Osteocyte (in vitro differentiated cells): ENCODE measurements around the gene OLFML1. TPM values are rescaled to one million over a fixed set of nuclear protein-coding genes. Genes with fewer than 3 reads are reported as not detected.

Source experiments
- DNase-seq: peaks from one replicate; pipeline ENCODE4 v3.0.0; 2021; ENCODE audit warnings: mixed read lengths; ENCODE audit not compliant: unreplicated experiment; ENCODE audit errors: extremely low spot score
- H3K27ac Mint-ChIP-seq: one replicate; pipeline ENCODE4 v1.8.0; 2021; ENCODE audit warnings: mild to moderate bottlenecking, mixed read lengths; ENCODE audit not compliant: unreplicated experiment
- H3K27me3 Mint-ChIP-seq: one replicate; pipeline ENCODE4 v1.8.0; 2021; ENCODE audit warnings: mixed read lengths; ENCODE audit not compliant: unreplicated experiment
- H3K36me3 Mint-ChIP-seq: one replicate; pipeline ENCODE4 v1.8.0; 2021; ENCODE audit warnings: mixed read lengths; ENCODE audit not compliant: unreplicated experiment
- H3K4me1 Mint-ChIP-seq: one replicate; pipeline ENCODE4 v1.8.0; 2021; ENCODE audit warnings: mixed read lengths; ENCODE audit not compliant: unreplicated experiment
- H3K4me3 Mint-ChIP-seq: one replicate; pipeline ENCODE4 v1.8.0; 2021; ENCODE audit warnings: mild to moderate bottlenecking, moderate library complexity, mixed read lengths; ENCODE audit not compliant: unreplicated experiment
- H3K9me3 Mint-ChIP-seq: one replicate; pipeline ENCODE4 v1.8.0; 2021; ENCODE audit warnings: mixed read lengths; ENCODE audit not compliant: unreplicated experiment
- total RNA-seq: library from RNA; stranded (reverse); gene quantifications from 2 replicates; pipeline ENCODE4 v1.2.1, GENCODE V29; 2021
- TF ChIP-seq, protein P1 (sequence below): fragments of 200-600 bp; sonication (generic); IDR thresholded peaks from 2 replicates; pipeline ENCODE4 v1.5.0; 2021; ENCODE audit warnings: antibody characterized with exemption, mild to moderate bottlenecking, moderate library complexity

Gene OLFML1
- total RNA-seq, 1 donor from 2014 or later = 59.7 TPM

- H3K36me3 Mint-ChIP-seq = no peaks in the 10 kb centered on the region
These were observed 63.5 kb downstream of the OLFML1 start for GRCh38 chr11:7548659-7549274.

GRCh38 chr11:7549681-7550080 is 64.4 kb downstream of the OLFML1 start:
- TF ChIP-seq, protein P1, sequence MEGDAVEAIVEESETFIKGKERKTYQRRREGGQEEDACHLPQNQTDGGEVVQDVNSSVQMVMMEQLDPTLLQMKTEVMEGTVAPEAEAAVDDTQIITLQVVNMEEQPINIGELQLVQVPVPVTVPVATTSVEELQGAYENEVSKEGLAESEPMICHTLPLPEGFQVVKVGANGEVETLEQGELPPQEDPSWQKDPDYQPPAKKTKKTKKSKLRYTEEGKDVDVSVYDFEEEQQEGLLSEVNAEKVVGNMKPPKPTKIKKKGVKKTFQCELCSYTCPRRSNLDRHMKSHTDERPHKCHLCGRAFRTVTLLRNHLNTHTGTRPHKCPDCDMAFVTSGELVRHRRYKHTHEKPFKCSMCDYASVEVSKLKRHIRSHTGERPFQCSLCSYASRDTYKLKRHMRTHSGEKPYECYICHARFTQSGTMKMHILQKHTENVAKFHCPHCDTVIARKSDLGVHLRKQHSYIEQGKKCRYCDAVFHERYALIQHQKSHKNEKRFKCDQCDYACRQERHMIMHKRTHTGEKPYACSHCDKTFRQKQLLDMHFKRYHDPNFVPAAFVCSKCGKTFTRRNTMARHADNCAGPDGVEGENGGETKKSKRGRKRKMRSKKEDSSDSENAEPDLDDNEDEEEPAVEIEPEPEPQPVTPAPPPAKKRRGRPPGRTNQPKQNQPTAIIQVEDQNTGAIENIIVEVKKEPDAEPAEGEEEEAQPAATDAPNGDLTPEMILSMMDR = no peak
- Mint-ChIP-seq H3K27ac (no peak overlapping the region), H3K36me3 (no peaks in the 10 kb centered on the region), H3K4me3 (no peak overlapping the region), H3K4me1 (peaks cover 9% of the 10 kb centered on the region), H3K27me3 (no peaks in the 10 kb centered on the region), H3K9me3 (no peaks in the 10 kb centered on the region)
- DNase-seq = no peak

More at GRCh38 chr11:7548659-7549274, 63.5 kb downstream of the OLFML1 start:
- TF ChIP-seq, protein P1 = peak; percentile 11
- H3K4me3 Mint-ChIP-seq = no peak overlapping the region
- DNase-seq = no peak
- no peaks in the 10 kb centered on the region for H3K27me3 Mint-ChIP-seq
- H3K27ac Mint-ChIP-seq = no peak overlapping the region
- no peaks in the 10 kb centered on the region for H3K9me3 Mint-ChIP-seq
- H3K4me1 Mint-ChIP-seq = peaks cover 9% of the 10 kb centered on the region

DNA sequence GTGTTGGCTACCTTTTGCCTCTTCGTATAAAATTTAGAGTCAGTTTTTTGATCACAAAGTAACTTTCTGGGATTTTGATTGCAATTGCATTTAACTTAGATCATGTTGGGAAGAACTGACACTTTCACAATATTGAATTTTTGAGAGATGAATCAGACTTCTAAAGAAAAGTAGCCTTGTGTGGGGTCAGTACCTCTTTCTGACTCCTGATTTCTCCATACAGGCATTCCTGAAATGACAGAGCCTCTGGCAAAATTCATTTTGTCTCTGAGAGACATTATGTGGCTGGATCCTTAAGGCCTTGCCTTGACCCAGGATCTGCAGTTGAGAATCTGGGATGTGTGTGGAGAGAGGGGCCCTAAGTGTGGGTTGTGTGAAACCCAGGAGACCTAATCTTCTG is 66.3 kb downstream of the OLFML1 start:
- TF ChIP-seq, protein P1 = no peak
- no peak for DNase-seq
- H3K4me3 Mint-ChIP-seq = no peak overlapping the region
- H3K27ac Mint-ChIP-seq = no peak overlapping the region
- peaks cover 15% of the 10 kb centered on the region for H3K4me1 Mint-ChIP-seq
- H3K9me3 Mint-ChIP-seq = peaks cover 4% of the 10 kb centered on the region
- H3K27me3 Mint-ChIP-seq = no peaks in the 10 kb centered on the region
- peaks cover 3% of the 10 kb centered on the region for H3K36me3 Mint-ChIP-seq

GRCh38 chr11:7552666-7553065 is 67.4 kb downstream of the OLFML1 start:
- H3K9me3 Mint-ChIP-seq = peaks cover 7% of the 10 kb centered on the region
- peaks cover 15% of the 10 kb centered on the region for H3K4me1 Mint-ChIP-seq
- no peak overlapping the region for H3K4me3 Mint-ChIP-seq
- H3K27me3 Mint-ChIP-seq = no peaks in the 10 kb centered on the region
- H3K36me3 Mint-ChIP-seq = peaks cover 3% of the 10 kb centered on the region
- DNase-seq = no peak
- TF ChIP-seq, protein P1 = no peak
- H3K27ac Mint-ChIP-seq = no peak overlapping the region

- H3K36me3 Mint-ChIP-seq = peaks cover 3% of the 10 kb centered on the region
- H3K27ac Mint-ChIP-seq = no peak overlapping the region
- peaks cover 26% of the 10 kb centered on the region for H3K4me1 Mint-ChIP-seq
- TF ChIP-seq, protein P1 = no peak
- peaks cover 7% of the 10 kb centered on the region for H3K9me3 Mint-ChIP-seq
- no peak overlapping the region for H3K4me3 Mint-ChIP-seq
- DNase-seq = no peak
- H3K27me3 Mint-ChIP-seq = no peaks in the 10 kb centered on the region
These were observed 69.9 kb downstream of the OLFML1 start for GRCh38 chr11:7555052-7555699.
